KOPT-K1 (cell line): Measurements from ENCODE around the gene CSTPP1.
"Not testable (repeated sequence)": the region's sequence is repeated elsewhere in the genome, so short reads cannot be mapped to it uniquely, and the experiment has no call there.

Source experiments
- H3K27ac ChIP-seq: fragments of 200-600 bp; sonication (generic); 2 replicates; pipeline ENCODE4 v1.5.1; 2016; ENCODE audit warnings: antibody characterized with exemption, mild to moderate bottlenecking, low read depth, low read length; ENCODE audit not compliant: poor library complexity, severe bottlenecking
- H3K36me3 ChIP-seq: fragments of 200-600 bp; sonication (generic); 2 replicates; pipeline ENCODE4 v1.5.1; 2017; ENCODE audit warnings: antibody characterized with exemption, mild to moderate bottlenecking, low read length, moderate library complexity; ENCODE audit not compliant: insufficient read depth
- H3K9me3 ChIP-seq: fragments of 200-600 bp; sonication (generic); 2 replicates; pipeline ENCODE4 v1.5.1; 2017; ENCODE audit warnings: antibody characterized with exemption, low read length, mild to moderate bottlenecking; ENCODE audit not compliant: insufficient read depth, poor library complexity, severe bottlenecking

The CSTPP1 gene

DNA sequence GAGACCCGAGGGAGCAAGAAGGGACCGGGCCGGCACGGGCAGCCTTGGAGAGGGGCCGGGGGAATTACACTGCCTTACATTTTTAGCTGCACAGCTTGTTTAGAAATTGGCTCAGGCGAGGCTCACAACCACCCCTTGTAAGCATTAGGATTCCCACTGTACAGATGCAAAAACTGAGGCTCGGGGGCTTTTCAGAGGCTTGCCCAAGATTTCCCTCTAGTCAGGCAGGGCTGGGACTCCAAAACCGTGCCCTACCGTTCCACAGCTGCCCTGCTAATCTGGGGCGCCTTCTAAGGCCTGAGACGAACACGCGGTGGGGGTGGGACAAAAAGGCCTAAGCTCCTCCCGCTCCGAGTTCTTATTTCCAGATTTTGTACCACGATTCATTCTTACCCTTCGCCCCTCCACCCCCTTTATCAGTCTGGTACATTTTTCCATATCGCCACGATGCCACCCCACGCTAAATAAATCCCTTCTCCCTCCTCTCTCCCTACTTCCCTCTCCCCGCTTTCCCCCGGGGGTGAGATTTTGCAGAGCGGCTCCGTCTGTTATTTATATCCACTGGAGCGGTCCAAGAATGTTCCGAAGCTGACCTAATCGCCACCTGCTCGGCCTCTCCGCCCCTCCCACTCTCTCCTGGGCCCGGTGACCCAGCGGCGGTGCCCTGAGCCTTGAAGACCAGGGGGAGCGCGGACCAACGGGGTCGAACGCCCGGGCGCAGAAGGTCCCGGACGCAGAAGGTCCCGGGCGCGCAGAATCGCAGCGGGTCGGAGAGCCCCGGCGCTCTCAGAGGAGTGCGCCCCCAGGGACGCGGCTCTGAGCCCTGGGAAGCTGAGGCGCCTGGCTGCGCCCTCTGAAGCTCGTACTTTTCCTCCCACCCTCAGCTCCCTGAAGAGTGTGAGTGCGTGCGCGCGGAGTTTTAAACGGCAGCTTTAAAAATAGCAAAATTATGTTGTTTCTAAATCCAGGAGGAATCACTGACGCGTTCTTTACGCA lies 250.4 kb downstream of the CSTPP1 start:
- Histone ChIP-seq H3K36me3 (no peaks in the 10 kb centered on the region), H3K27ac (no peak overlapping the region), H3K9me3 (no peaks in the 10 kb centered on the region)

DNA sequence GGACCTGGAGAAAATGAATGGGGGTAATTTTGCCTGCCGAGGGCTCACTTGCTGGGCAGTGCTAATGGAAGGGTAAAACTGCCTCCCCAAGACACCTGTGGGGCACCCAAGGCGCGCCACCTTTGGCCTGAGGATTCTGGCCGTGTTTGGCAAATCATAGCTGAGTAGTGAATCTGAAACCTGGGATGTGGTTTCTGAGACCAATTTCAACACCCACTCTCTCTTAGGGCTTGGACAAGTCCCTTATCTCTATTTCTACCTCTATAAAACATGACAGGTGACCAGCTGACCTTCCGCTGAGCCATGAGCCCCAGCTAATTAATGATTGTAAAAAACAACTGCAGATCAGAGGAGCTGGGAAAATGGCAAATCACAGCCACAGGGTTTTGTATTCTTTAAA lies 251.2 kb downstream of the CSTPP1 start:
- H3K36me3 ChIP-seq, result no peaks in the 10 kb centered on the region
- no peaks in the 10 kb centered on the region for H3K9me3 ChIP-seq
- no peak overlapping the region for H3K27ac ChIP-seq

GRCh38 chr11:47188259-47188658 lies 251.7 kb downstream of the CSTPP1 start:
- H3K36me3 ChIP-seq, result no peaks in the 10 kb centered on the region
- H3K9me3 ChIP-seq, result no peaks in the 10 kb centered on the region
- H3K27ac ChIP-seq, result no peak overlapping the region

DNA sequence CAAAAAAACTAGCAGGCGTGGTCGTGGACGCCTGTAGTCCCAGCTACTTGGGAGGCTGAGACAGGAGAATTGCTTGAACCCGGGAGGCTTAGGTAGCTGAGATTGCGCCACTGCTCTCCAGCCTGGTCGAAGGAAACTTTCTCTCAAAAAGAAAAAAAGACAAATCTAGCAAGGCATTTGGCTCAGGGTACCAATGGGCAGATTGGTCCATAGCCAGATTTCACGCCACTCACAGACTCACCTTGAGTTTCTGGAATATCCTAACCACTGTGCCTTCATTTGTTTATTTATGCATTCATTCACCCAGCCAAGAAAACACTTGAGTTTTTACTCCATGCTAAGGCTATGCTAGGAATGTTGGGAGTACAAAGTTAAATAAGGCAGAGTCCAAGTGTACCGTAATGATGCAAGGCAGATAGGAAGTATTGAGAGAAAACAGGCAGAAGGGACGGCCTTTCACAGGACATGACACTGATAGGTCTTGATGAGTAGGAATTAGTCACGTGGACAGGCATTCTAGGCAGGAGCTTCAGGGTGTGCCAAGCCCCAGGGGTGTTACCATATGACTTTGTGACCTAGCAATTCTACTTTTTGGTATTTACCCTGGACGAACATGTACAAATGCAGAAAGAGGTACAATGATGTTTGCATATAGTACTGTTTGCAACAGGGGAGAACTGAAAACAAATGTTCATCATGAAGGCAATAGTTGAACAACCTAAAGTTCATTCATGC lies 252.7 kb downstream of the CSTPP1 start:
- H3K9me3 ChIP-seq, result no peaks in the 10 kb centered on the region
- H3K27ac ChIP-seq, result no peak overlapping the region
- no peaks in the 10 kb centered on the region for H3K36me3 ChIP-seq

- H3K9me3 ChIP-seq, H3K36me3 ChIP-seq, H3K27ac ChIP-seq: not testable (repeated sequence)
Measured at GRCh38 chr11:47191137-47191536, 254.6 kb downstream of the CSTPP1 start.

GRCh38 chr11:47192111-47192510 lies 255.6 kb downstream of the CSTPP1 start:
- no peaks in the 10 kb centered on the region for H3K9me3 ChIP-seq
- H3K36me3 ChIP-seq, result no peaks in the 10 kb centered on the region
- no peak overlapping the region for H3K27ac ChIP-seq

GRCh38 chr11:47198161-47198560 lies 261.6 kb downstream of the CSTPP1 start:
- H3K36me3 ChIP-seq, H3K27ac ChIP-seq, H3K9me3 ChIP-seq: not testable (repeated sequence)

DNA sequence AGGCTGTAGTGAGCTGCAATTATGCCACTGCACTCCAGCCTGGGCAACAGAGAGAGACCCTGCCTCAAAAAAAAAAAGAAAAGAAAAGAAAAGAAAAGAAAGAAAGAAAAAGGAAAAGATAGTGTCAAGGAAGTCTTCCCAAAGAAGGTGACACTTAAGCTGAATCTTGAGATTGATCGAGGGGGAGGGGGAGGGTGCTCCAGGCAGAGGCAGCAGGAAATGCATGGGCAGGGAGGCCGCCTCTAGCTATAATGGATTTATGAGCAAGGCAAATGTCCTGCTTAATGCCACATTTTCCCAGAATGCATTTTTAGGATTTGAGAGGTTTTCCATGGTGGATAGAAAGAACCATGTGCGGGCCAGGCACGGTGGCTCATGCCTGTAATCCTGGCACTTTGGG lies 264.5 kb downstream of the CSTPP1 start:
- H3K9me3 ChIP-seq, result no peaks in the 10 kb centered on the region
- no peaks in the 10 kb centered on the region for H3K36me3 ChIP-seq
- no peak overlapping the region for H3K27ac ChIP-seq

DNA sequence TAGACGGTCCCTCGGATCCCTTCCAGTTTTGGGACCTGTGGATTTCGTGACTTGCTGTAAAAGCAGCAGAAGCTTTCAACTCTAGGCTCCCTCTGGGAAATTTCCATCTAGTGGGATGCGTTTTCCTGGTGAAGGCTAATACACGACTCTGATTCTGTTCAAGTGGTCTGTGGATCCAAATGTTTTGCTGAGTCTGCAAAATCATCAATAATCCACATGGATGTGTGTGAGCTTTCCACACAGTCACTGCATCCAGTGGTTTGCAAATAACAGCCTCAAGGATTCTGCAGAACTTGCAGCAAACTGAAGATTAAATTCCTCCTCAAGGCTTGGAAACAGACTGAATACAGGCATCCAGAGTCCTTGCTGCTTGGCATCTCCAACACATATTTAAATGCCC lies 266.0 kb downstream of the CSTPP1 start:
- H3K36me3 ChIP-seq, result no peaks in the 10 kb centered on the region
- no peaks in the 10 kb centered on the region for H3K9me3 ChIP-seq
- H3K27ac ChIP-seq, result no peak overlapping the region

- Histone ChIP-seq H3K36me3 (no peaks in the 10 kb centered on the region), H3K9me3 (no peaks in the 10 kb centered on the region), H3K27ac (no peak overlapping the region)
Measured at GRCh38 chr11:47204637-47204989, 268.1 kb downstream of the CSTPP1 start.

- not testable (repeated sequence) for H3K9me3 ChIP-seq, H3K36me3 ChIP-seq, H3K27ac ChIP-seq
Measured at GRCh38 chr11:47206577-47206976, 270.0 kb downstream of the CSTPP1 start.

DNA sequence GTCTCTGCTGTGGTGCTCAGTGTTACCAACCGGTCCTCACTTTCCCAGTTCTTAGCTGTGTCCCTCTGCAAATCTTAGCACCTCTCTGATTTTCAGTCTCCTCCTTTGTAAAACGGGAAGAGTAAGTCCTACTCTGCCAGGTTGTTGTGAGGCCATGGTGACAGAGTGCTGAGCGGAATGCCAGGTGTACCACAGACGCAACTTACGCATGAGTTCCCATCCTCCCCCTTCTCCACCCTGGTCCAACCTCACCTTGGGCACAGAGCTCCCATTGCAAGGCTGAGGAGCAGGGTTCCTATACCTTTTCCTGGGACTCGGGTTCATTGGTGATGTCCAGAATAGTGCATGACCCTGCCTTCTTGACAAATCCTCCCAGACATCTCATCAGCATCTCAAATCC lies 270.9 kb downstream of the CSTPP1 start:
- Histone ChIP-seq H3K9me3 (no peaks in the 10 kb centered on the region), H3K27ac (no peak overlapping the region), H3K36me3 (no peaks in the 10 kb centered on the region)

- not testable (repeated sequence) for H3K36me3 ChIP-seq, H3K9me3 ChIP-seq, H3K27ac ChIP-seq
Measured at GRCh38 chr11:47208008-47208552, 271.5 kb downstream of the CSTPP1 start.

DNA sequence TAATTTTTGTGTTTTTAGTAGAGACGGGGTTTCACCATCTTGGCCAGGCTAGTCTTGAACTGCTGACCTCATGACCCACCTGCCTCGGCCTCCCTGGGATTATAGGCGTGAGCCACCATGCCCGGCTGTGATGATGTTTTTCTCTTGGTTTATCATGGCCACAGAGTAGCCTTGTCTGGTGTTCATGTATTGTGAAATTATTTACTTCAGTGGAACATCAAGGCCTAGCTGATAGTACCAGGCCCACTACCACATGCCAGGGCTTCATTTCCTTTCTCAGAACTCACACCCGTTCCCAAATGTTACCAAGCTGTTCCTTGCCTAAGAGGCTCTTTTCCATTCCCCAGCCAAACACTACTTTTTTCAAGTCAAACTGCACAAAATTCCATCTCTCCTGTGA lies 272.1 kb downstream of the CSTPP1 start:
- Histone ChIP-seq H3K9me3 (no peaks in the 10 kb centered on the region), H3K36me3 (no peaks in the 10 kb centered on the region), H3K27ac (no peak overlapping the region)
